Coronary artery (tissue), 2 donors: ENCODE data around the gene STK39.

Experiments used
- DNase-seq: peaks from one replicate; pipeline ENCODE4 v3.0.0-alpha.2; 2017; ENCODE audit warnings: low spot score
- H3K27ac ChIP-seq, 2 donors: fragments of 200-600 bp; sonication (generic); one replicate each; pipeline ENCODE4 v1.5.1; 2016 to 2019
- H3K4me3 ChIP-seq: fragments of 200-600 bp; sonication (generic); 2 replicates; pipeline ENCODE4 v1.5.1; 2016; ENCODE audit warnings: mild to moderate bottlenecking, moderate library complexity
- CTCF ChIP-seq: fragments of 200-600 bp; sonication (generic); IDR thresholded peaks from one replicate; pipeline ENCODE4 v1.5.1; 2019; ENCODE audit warnings: antibody characterized with exemption

STK39 gene

GRCh38 chr2:168039881-168040280 lies 207.5 kb downstream of the STK39 start:
- DNase-seq, result no peak
- Histone ChIP-seq H3K4me3 (no peak overlapping the region), H3K27ac (no peak overlapping the region)
- no peak for TF ChIP-seq CTCF

GRCh38 chr2:168037778-168038177 lies 209.6 kb downstream of the STK39 start:
- Histone ChIP-seq H3K4me3 (no peak overlapping the region), H3K27ac (no peak overlapping the region)
- no peak for DNase-seq
- TF ChIP-seq CTCF, result no peak

GRCh38 chr2:168035458-168035857 lies 211.9 kb downstream of the STK39 start:
- H3K4me3 ChIP-seq, result no peak overlapping the region
- H3K27ac ChIP-seq, result no peak overlapping the region
- DNase-seq, result no peak
- no peak for TF ChIP-seq CTCF

- Histone ChIP-seq H3K4me3 (no peak overlapping the region), H3K27ac (no peak overlapping the region)
- no peak for TF ChIP-seq CTCF
- DNase-seq, result no peak
Observed at GRCh38 chr2:168034616-168035015, 212.8 kb downstream of the STK39 start.

- no peak for DNase-seq
- Histone ChIP-seq H3K4me3 (no peak overlapping the region), H3K27ac (no peak overlapping the region)
- TF ChIP-seq CTCF, result no peak
Observed at GRCh38 chr2:168033966-168034365, 213.4 kb downstream of the STK39 start.

GRCh38 chr2:168032091-168032490 lies 215.3 kb downstream of the STK39 start:
- no peak for DNase-seq
- no peak overlapping the region for H3K4me3 ChIP-seq
- no peak overlapping the region for H3K27ac ChIP-seq
- TF ChIP-seq CTCF, result no peak

- TF ChIP-seq CTCF, result no peak
- Histone ChIP-seq H3K27ac (no peak overlapping the region), H3K4me3 (no peak overlapping the region)
- no peak for DNase-seq
Observed at GRCh38 chr2:168030862-168031624, 216.4 kb downstream of the STK39 start.
